ENCODE results near the gene PAX5.

DNA sequence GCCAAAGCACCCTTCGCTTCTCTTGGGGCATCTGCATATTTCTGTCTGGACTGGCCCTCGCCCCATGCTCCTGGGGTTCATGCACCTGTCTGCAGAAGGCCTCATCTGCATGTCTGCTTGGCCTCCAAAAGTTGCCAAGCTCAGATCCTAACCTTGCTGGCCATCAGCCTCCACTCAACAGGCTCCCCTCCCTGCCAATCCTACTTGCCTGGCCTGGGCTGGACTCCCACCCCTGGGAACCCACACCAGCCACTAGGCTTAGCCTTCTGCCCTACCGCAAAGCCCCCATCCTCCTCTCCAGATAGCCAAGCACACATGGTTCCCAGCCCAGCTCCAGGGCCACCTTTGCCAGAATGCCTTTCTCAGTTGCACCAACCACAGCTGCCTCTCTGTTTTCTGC, 159.8 kb downstream of the PAX5 start:
- TF ChIP-seq POLR2A (IDR thresholded peaks at IDR 0.05; ENCODE audit: low read length): no peak
- TF ChIP-seq GATA1 (IDR thresholded peaks at IDR 0.05; ENCODE audit: low read depth, low read length): no peak
